Measurements from ENCODE around the gene PCDHB11.
"Not testable (repeated sequence)": the region's sequence is repeated elsewhere in the genome, so short reads cannot be mapped to it uniquely, and the experiment has no call there.

- not testable (repeated sequence) for TF ChIP-seq CTCF (IDR thresholded peaks at IDR 0.05); EZH2 (IDR thresholded peaks at IDR 0.05; ENCODE audit: borderline replicate concordance, insufficient read depth, low read depth, low read length, poor library complexity, severe bottlenecking)
These were observed 10.9 kb downstream of the PCDHB11 start for GRCh38 chr5:141210281-141210680.

All from B cell (primary cell).